ENCODE results near the gene LSAMP. TPM values are rescaled to one million over a fixed set of nuclear protein-coding genes. Genes with fewer than 3 reads are reported as not detected.
"Not testable (repeated sequence)": the region's sequence is repeated elsewhere in the genome, so short reads cannot be mapped to it uniquely, and the experiment has no call there.

Gene LSAMP
- total RNA-seq, 1 donor, result 3.3 TPM

DNA sequence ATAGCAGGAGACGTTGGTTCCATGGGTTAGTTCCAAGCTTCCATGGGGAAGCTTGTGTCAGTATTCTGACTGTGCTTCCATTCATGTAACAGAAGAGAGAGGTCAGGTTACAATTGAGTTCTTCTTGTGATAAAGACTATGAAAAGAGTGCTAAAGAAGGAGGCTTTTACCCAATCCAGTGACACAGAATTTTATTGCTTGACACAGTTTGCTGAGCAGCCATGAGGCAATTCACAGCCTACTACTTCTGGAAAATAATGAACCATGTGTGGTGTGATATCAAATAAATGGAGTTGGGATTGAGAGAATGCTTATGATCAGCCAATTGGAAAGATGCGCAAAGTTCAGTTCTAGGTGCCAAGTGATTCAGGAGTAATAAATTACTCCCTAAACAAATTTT lies 233.4 kb downstream of the LSAMP start:
- no peaks in the 10 kb centered on the region for H3K27me3 ChIP-seq (ENCODE audit: insufficient read depth, low read length)
- no peaks in the 10 kb centered on the region for H4K20me1 ChIP-seq (ENCODE audit: insufficient read depth, low read length)
- no peak overlapping the region for H2AFZ ChIP-seq (ENCODE audit: low read length)
- no peak for DNase-seq (ENCODE audit: insufficient read length, low spot score, missing footprints)
- no peak overlapping the region for H3K4me2 ChIP-seq (ENCODE audit: insufficient read depth, low read length)
- no peaks in the 10 kb centered on the region for H3K79me2 ChIP-seq (ENCODE audit: insufficient read depth, low read length)
- no peak overlapping the region for H3K27ac ChIP-seq (ENCODE audit: low read depth, low read length)
- no peaks in the 10 kb centered on the region for H3K36me3 ChIP-seq (ENCODE audit: insufficient read depth, low read length)
- H3K9me3 ChIP-seq (ENCODE audit: low read depth, low read length), result no peaks in the 10 kb centered on the region
- no peaks in the 10 kb centered on the region for H3K4me1 ChIP-seq (ENCODE audit: insufficient read depth, low read length)
- H3K4me3 ChIP-seq (ENCODE audit: insufficient read depth, low read length), result no peak overlapping the region
- TF ChIP-seq, protein P1, sequence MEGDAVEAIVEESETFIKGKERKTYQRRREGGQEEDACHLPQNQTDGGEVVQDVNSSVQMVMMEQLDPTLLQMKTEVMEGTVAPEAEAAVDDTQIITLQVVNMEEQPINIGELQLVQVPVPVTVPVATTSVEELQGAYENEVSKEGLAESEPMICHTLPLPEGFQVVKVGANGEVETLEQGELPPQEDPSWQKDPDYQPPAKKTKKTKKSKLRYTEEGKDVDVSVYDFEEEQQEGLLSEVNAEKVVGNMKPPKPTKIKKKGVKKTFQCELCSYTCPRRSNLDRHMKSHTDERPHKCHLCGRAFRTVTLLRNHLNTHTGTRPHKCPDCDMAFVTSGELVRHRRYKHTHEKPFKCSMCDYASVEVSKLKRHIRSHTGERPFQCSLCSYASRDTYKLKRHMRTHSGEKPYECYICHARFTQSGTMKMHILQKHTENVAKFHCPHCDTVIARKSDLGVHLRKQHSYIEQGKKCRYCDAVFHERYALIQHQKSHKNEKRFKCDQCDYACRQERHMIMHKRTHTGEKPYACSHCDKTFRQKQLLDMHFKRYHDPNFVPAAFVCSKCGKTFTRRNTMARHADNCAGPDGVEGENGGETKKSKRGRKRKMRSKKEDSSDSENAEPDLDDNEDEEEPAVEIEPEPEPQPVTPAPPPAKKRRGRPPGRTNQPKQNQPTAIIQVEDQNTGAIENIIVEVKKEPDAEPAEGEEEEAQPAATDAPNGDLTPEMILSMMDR (IDR thresholded peaks at IDR 0.05; ENCODE audit: extremely low read depth, low read depth, low read length), result no peak

- H3K9me3 ChIP-seq (ENCODE audit: low read depth, low read length); H3K79me2 ChIP-seq (ENCODE audit: insufficient read depth, low read length); H2AFZ ChIP-seq (ENCODE audit: low read length); H3K4me1 ChIP-seq (ENCODE audit: insufficient read depth, low read length); DNase-seq (ENCODE audit: insufficient read length, low spot score, missing footprints); H3K4me3 ChIP-seq (ENCODE audit: insufficient read depth, low read length); H3K4me2 ChIP-seq (ENCODE audit: insufficient read depth, low read length); H3K36me3 ChIP-seq (ENCODE audit: insufficient read depth, low read length); H3K27me3 ChIP-seq (ENCODE audit: insufficient read depth, low read length); H3K27ac ChIP-seq (ENCODE audit: low read depth, low read length); H4K20me1 ChIP-seq (ENCODE audit: insufficient read depth, low read length): not testable (repeated sequence)
Measured at GRCh38 chr3:116208830-116209229, 236.5 kb downstream of the LSAMP start.

DNA sequence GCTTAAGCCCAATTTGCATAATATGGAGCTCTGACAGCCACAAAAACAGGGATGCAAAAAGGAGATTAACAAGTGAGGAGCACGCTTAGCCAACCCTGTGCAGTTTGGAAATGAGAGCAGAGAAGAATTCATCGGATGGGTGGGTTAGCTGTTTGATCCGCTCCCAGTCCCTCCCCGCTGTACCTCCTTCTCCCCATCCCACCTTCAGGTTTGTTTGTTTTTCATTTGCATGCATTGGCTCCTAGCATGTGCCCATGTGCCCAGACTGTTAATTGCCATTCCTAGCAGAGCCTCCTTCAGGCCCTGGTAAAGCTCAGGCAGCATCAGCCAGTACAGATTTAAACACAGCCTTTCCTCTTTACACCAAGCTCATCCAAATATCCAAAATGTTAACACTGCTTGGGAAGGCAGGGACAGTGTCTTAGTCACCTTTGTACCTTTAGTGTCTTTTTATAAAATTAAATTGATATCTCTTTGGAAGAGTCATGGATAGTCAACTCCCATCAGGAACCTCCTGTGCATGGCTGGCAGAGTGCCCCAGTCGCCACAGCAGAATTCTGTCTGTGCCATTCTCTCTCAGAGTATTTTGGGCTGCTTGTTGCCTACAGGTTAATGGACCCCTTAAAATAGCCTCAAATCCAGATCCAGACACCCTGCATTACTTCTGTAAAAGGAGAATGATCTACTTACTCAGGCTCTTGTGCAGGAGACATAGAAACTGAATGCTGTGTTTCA lies 244.2 kb downstream of the LSAMP start:
- TF ChIP-seq, protein P1 (IDR thresholded peaks at IDR 0.05; ENCODE audit: extremely low read depth, low read depth, low read length), result no peak
- no peak overlapping the region for H3K27ac ChIP-seq (ENCODE audit: low read depth, low read length)

GRCh38 chr3:116199063-116199462 lies 246.2 kb downstream of the LSAMP start:
- Histone ChIP-seq H2AFZ (ENCODE audit: low read length) (no peak overlapping the region), H3K4me2 (ENCODE audit: insufficient read depth, low read length) (no peak overlapping the region), H3K27ac (ENCODE audit: low read depth, low read length) (no peak overlapping the region), H3K36me3 (ENCODE audit: insufficient read depth, low read length) (no peaks in the 10 kb centered on the region), H3K9me3 (ENCODE audit: low read depth, low read length) (no peaks in the 10 kb centered on the region), H3K27me3 (ENCODE audit: insufficient read depth, low read length) (no peaks in the 10 kb centered on the region), H3K4me1 (ENCODE audit: insufficient read depth, low read length) (no peaks in the 10 kb centered on the region), H3K4me3 (ENCODE audit: insufficient read depth, low read length) (no peak overlapping the region), H3K79me2 (ENCODE audit: insufficient read depth, low read length) (no peaks in the 10 kb centered on the region), H4K20me1 (ENCODE audit: insufficient read depth, low read length) (no peaks in the 10 kb centered on the region)
- TF ChIP-seq, protein P1 (IDR thresholded peaks at IDR 0.05; ENCODE audit: extremely low read depth, low read depth, low read length), result no peak
- no peak for DNase-seq (ENCODE audit: insufficient read length, low spot score, missing footprints)

More for the DNA sequence above, 244.2 kb downstream of the LSAMP start:
- Histone ChIP-seq H3K4me3 (ENCODE audit: insufficient read depth, low read length) (no peak overlapping the region), H3K27me3 (ENCODE audit: insufficient read depth, low read length) (no peaks in the 10 kb centered on the region), H3K36me3 (ENCODE audit: insufficient read depth, low read length) (no peaks in the 10 kb centered on the region), H3K9me3 (ENCODE audit: low read depth, low read length) (no peaks in the 10 kb centered on the region), H4K20me1 (ENCODE audit: insufficient read depth, low read length) (no peaks in the 10 kb centered on the region), H2AFZ (ENCODE audit: low read length) (no peak overlapping the region), H3K4me1 (ENCODE audit: insufficient read depth, low read length) (no peaks in the 10 kb centered on the region), H3K4me2 (ENCODE audit: insufficient read depth, low read length) (no peak overlapping the region), H3K79me2 (ENCODE audit: insufficient read depth, low read length) (no peaks in the 10 kb centered on the region)
- no peak for DNase-seq (ENCODE audit: insufficient read length, low spot score, missing footprints)

All from osteoblast (primary cell).